ENCODE measurements around the gene UPF3A.
"Not testable (repeated sequence)": the region's sequence is repeated elsewhere in the genome, so short reads cannot be mapped to it uniquely, and the experiment has no call there.

DNA sequence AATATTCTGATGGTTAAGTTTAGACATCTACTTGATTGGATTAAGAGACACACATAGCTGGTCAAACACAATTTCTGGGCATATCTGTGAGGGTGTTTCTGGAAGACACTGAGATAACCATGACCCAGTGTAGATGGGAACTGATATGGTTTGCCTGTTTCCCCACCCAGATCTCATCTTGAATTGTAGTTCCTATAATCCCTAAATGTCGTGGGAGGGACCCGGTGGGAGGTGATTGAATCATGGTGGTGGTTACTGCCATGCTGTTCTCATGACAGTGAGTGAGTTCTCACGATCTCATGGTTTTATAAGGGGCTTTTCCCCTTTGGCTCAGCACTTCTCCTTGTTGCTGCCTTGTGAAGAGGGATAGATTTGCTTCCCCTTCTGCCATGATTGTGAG lies 65.9 kb downstream of the UPF3A start:
- not testable (repeated sequence) for TF ChIP-seq ELF4 (IDR thresholded peaks at IDR 0.05); SP1 (IDR thresholded peaks at IDR 0.05); SUZ12 (IDR thresholded peaks at IDR 0.05); TARDBP (IDR thresholded peaks at IDR 0.05); FOXM1 (IDR thresholded peaks at IDR 0.05; ENCODE audit: borderline replicate concordance); FOXA1 (IDR thresholded peaks at IDR 0.05); ZNF384 (IDR thresholded peaks at IDR 0.05); NFRKB (IDR thresholded peaks at IDR 0.05); FOXK2 (IDR thresholded peaks at IDR 0.05); L3MBTL2 (conservative IDR thresholded peaks at IDR 0.05); ARNT (IDR thresholded peaks at IDR 0.05); CTBP1 (IDR thresholded peaks at IDR 0.05; ENCODE audit: borderline replicate concordance)
